ENCODE measurements around the gene PMPCA. TPM values are rescaled to one million over a fixed set of nuclear protein-coding genes. Genes with fewer than 3 reads are reported as not detected.

The PMPCA gene
- total and polyA plus RNA-seq, 2 of the 13 experiments (the other 11 are each of a cell fraction or from before 2014, with no cell fraction given): 70.2 to 88.4 TPM

DNA sequence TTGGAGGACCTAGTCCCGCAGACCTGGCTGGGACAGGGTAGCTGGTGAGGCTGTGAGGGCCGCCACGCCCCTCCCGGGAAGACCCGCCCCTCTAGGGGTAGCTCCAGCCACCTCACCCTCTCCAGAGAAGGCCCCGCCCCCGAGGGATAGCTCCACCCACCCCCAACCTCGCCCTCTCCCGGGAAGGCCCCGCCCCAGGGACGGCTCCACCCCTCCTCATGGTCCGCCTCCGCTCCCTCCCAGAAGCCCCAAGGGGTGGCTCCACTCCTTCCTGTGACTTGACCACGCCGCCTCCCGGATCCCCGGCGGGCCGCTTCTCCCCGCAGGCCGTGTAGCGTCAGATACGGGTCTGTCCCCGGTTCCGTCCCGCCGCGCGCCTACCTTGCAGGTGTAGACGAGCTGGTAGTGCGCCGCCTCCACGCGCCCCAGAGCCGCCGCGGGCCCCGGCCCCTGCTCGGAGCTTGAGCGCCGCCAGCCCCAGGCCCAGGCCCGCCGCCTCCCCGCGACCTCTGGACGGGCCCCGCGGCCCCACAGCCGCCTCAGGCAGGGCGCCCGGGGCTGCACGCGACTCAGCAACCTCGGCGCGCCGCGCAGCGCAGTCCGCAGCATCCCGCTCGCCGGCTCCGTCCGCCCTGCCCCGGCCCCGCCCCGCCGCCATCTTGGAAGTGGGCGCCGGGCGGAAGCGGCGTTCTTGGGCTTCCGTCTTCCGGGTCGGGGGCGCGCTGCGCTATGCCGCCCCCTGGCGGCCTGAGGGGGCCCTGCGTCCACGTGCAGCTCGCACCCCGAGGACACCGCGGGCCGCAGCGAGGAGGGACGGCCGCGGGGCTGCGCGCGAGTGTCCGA lies 47.1 kb upstream of the PMPCA start, which contains the start of gene DNLZ (continued):
- TF ChIP-seq, protein P1, sequence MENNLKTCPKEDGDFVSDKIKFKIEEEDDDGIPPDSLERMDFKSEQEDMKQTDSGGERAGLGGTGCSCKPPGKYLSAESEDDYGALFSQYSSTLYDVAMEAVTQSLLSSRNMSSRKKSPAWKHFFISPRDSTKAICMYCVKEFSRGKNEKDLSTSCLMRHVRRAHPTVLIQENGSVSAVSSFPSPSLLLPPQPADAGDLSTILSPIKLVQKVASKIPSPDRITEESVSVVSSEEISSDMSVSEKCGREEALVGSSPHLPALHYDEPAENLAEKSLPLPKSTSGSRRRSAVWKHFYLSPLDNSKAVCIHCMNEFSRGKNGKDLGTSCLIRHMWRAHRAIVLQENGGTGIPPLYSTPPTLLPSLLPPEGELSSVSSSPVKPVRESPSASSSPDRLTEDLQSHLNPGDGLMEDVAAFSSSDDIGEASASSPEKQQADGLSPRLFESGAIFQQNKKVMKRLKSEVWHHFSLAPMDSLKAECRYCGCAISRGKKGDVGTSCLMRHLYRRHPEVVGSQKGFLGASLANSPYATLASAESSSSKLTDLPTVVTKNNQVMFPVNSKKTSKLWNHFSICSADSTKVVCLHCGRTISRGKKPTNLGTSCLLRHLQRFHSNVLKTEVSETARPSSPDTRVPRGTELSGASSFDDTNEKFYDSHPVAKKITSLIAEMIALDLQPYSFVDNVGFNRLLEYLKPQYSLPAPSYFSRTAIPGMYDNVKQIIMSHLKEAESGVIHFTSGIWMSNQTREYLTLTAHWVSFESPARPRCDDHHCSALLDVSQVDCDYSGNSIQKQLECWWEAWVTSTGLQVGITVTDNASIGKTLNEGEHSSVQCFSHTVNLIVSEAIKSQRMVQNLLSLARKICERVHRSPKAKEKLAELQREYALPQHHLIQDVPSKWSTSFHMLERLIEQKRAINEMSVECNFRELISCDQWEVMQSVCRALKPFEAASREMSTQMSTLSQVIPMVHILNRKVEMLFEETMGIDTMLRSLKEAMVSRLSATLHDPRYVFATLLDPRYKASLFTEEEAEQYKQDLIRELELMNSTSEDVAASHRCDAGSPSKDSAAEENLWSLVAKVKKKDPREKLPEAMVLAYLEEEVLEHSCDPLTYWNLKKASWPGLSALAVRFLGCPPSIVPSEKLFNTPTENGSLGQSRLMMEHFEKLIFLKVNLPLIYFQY (CRISPR knock-in tag; IDR thresholded peaks at IDR 0.05; ENCODE audit: borderline replicate concordance): peak; percentile 50; the same call in 1 of the 2 replicates
- TF ChIP-seq ZBTB42 (CRISPR knock-in tag; IDR thresholded peaks at IDR 0.05) (peak; percentile 54; the same call in 1 of the 2 replicates), SALL2 (CRISPR knock-in tag; IDR thresholded peaks at IDR 0.05) (peak; percentile 82; the same call in 1 of the 2 replicates), ZNF75D (CRISPR knock-in tag; IDR thresholded peaks at IDR 0.05; ENCODE audit: borderline replicate concordance) (no peak), ELF3 (CRISPR knock-in tag; IDR thresholded peaks at IDR 0.05) (peak; percentile 97), FOXP1 (IDR thresholded peaks at IDR 0.05) (no peak), FOXP1 (CRISPR knock-in tag; IDR thresholded peaks at IDR 0.05) (no peak), MAZ (IDR thresholded peaks at IDR 0.05; ENCODE audit: borderline replicate concordance, low read depth, low read length) (peak; percentile 62; the same call in 1 of the 2 replicates), MAZ (CRISPR knock-in tag; IDR thresholded peaks at IDR 0.05; ENCODE audit: low read depth) (peak; percentile 93), CENPT (CRISPR knock-in tag; IDR thresholded peaks at IDR 0.05; ENCODE audit: low read depth) (no peak; the same call in 1 of the 2 replicates), ZNF674 (CRISPR knock-in tag; IDR thresholded peaks at IDR 0.05; ENCODE audit: low read depth) (no peak), ZNF343 (CRISPR knock-in tag; IDR thresholded peaks at IDR 0.05) (peak; percentile 94), NFE2L1 (CRISPR knock-in tag; IDR thresholded peaks at IDR 0.05; ENCODE audit: borderline replicate concordance) (no peak), KDM3A (CRISPR knock-in tag; IDR thresholded peaks at IDR 0.05; ENCODE audit: low read depth) (peak; percentile 20; the same call in 1 of the 2 replicates), ZNF354B (CRISPR knock-in tag; IDR thresholded peaks at IDR 0.05) (peak; percentile 84; the same call in 1 of the 2 replicates), ZBTB1 (CRISPR knock-in tag; IDR thresholded peaks at IDR 0.05; ENCODE audit: borderline replicate concordance) (no peak), MED8 (CRISPR knock-in tag; IDR thresholded peaks at IDR 0.05; ENCODE audit: insufficient replicate concordance) (no peak), KLF11 (CRISPR knock-in tag; IDR thresholded peaks at IDR 0.05) (no peak)
- TF ChIP-seq, protein P2, sequence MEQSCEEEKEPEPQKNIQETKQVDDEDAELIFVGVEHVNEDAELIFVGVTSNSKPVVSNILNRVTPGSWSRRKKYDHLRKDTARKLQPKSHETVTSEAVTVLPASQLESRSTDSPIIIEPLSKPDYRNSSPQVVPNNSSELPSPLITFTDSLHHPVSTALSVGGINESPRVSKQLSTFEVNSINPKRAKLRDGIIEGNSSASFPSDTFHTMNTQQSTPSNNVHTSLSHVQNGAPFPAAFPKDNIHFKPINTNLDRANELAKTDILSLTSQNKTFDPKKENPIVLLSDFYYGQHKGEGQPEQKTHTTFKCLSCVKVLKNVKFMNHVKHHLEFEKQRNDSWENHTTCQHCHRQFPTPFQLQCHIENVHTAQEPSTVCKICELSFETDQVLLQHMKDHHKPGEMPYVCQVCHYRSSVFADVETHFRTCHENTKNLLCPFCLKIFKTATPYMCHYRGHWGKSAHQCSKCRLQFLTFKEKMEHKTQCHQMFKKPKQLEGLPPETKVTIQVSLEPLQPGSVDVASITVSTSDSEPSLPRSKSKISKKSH (CRISPR knock-in tag; IDR thresholded peaks at IDR 0.05; ENCODE audit: borderline replicate concordance): no peak; the same call in 1 of the 2 replicates
- TF ChIP-seq, protein P3, sequence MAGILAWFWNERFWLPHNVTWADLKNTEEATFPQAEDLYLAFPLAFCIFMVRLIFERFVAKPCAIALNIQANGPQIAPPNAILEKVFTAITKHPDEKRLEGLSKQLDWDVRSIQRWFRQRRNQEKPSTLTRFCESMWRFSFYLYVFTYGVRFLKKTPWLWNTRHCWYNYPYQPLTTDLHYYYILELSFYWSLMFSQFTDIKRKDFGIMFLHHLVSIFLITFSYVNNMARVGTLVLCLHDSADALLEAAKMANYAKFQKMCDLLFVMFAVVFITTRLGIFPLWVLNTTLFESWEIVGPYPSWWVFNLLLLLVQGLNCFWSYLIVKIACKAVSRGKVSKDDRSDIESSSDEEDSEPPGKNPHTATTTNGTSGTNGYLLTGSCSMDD (CRISPR knock-in tag; IDR thresholded peaks at IDR 0.05): peak; percentile 61; the same call in 1 of the 2 replicates
- TF ChIP-seq, protein P4, sequence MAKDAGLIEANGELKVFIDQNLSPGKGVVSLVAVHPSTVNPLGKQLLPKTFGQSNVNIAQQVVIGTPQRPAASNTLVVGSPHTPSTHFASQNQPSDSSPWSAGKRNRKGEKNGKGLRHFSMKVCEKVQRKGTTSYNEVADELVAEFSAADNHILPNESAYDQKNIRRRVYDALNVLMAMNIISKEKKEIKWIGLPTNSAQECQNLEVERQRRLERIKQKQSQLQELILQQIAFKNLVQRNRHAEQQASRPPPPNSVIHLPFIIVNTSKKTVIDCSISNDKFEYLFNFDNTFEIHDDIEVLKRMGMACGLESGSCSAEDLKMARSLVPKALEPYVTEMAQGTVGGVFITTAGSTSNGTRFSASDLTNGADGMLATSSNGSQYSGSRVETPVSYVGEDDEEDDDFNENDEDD (CRISPR knock-in tag; IDR thresholded peaks at IDR 0.05; ENCODE audit: borderline replicate concordance): peak; percentile 98

Data from HepG2 (cell line).